Astrocyte of the cerebellum (primary cell): Measurements from ENCODE around the gene CGNL1.

Experiments
- DNase-seq: peaks from one replicate; pipeline ENCODE4 v3.0.0-alpha.2; 2011; ENCODE audit warnings: low read depth
- H3K4me3 ChIP-seq: 2 replicates; pipeline ENCODE4 v1.5.1; 2011; ENCODE audit warnings: mild to moderate bottlenecking, low read depth, low read length, moderate library complexity
- in situ Hi-C: cut with HindIII; loops from 2 replicates; pipeline ENCODE4 v1.10.0; 2017; ENCODE audit warnings: low sequenced_read_pairs
- TF ChIP-seq, protein P1 (sequence below): IDR thresholded peaks from 2 replicates; pipeline ENCODE4 v1.5.1; 2012; ENCODE audit warnings: low read length, low read depth, moderate library complexity, mild to moderate bottlenecking; ENCODE audit errors: missing control alignments

Gene CGNL1

GRCh38 chr15:57502116-57502515 is 125.8 kb downstream of the CGNL1 start:
- TF ChIP-seq, protein P1, sequence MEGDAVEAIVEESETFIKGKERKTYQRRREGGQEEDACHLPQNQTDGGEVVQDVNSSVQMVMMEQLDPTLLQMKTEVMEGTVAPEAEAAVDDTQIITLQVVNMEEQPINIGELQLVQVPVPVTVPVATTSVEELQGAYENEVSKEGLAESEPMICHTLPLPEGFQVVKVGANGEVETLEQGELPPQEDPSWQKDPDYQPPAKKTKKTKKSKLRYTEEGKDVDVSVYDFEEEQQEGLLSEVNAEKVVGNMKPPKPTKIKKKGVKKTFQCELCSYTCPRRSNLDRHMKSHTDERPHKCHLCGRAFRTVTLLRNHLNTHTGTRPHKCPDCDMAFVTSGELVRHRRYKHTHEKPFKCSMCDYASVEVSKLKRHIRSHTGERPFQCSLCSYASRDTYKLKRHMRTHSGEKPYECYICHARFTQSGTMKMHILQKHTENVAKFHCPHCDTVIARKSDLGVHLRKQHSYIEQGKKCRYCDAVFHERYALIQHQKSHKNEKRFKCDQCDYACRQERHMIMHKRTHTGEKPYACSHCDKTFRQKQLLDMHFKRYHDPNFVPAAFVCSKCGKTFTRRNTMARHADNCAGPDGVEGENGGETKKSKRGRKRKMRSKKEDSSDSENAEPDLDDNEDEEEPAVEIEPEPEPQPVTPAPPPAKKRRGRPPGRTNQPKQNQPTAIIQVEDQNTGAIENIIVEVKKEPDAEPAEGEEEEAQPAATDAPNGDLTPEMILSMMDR = no peak
- no peak for DNase-seq
- no peak overlapping the region for H3K4me3 ChIP-seq
- in situ Hi-C loops = loop anchor here (25.0 kb wide), 2 partner anchors 365 to 1015 kb away; no protein-coding TSS in a partner anchor

DNA sequence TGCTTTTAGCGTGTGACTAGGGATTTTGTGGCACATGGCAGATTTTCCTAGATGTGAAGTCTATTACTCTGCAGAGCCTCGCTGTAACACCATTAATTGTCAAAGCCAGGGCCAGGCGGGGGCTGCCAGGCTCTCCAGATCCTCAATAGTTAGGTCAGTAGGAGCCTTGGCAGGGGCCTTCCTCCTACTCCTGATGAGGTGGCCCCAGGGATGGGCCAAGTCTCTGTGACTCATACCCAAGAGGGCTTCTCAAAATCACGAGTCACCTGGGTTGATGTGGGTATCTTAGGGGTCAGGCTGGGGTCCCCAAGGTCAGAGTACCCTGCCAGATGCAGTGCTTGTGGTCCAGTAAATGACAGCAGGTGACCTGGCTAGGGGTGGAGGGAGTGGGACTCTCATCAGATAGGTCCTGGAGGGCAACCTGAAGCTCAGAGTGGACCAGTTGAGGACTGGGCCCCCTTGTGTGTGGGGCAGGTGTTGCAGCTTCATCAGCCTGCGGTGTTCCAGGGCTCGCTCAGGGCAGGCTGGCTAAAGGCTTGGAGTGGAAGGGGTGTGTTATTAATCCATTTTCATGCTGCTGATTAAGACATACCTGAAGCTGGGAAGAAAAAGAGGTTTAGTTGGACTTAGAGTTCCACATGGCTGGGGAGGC is 126.9 kb downstream of the CGNL1 start:
- DNase-seq = no peak
- in situ Hi-C loops = loop anchor here (25.0 kb wide), 2 partner anchors 366 to 1016 kb away; no protein-coding TSS in a partner anchor
- TF ChIP-seq, protein P1 = no peak
- no peak overlapping the region for H3K4me3 ChIP-seq

GRCh38 chr15:57503911-57504598 is 127.8 kb downstream of the CGNL1 start:
- in situ Hi-C loops = loop anchor here (25.0 kb wide), 2 partner anchors 367 to 1017 kb away; no protein-coding TSS in a partner anchor
- DNase-seq = no peak
- H3K4me3 ChIP-seq = no peak overlapping the region
- TF ChIP-seq, protein P1 = no peak

DNA sequence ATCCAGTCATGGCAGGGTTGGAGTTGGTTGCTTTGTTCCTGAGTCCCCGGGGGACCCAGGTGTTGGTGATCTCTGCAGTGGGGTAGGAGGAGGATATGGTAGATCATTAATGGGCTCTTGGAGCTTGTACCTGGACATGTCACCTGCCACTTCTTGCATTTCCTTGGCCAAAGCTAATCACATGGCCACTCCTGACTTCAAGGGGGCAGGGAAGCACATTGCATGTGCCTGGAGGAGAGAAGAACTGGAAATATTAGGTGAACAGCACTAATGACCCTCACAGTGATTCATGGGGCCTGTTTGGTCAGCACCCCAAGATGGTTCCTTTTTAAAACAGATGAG is 128.3 kb downstream of the CGNL1 start:
- TF ChIP-seq, protein P1 = no peak
- in situ Hi-C loops = loop anchor here (25.0 kb wide), 2 partner anchors 367 to 1017 kb away; no protein-coding TSS in a partner anchor
- H3K4me3 ChIP-seq = no peak overlapping the region
- no peak for DNase-seq

DNA sequence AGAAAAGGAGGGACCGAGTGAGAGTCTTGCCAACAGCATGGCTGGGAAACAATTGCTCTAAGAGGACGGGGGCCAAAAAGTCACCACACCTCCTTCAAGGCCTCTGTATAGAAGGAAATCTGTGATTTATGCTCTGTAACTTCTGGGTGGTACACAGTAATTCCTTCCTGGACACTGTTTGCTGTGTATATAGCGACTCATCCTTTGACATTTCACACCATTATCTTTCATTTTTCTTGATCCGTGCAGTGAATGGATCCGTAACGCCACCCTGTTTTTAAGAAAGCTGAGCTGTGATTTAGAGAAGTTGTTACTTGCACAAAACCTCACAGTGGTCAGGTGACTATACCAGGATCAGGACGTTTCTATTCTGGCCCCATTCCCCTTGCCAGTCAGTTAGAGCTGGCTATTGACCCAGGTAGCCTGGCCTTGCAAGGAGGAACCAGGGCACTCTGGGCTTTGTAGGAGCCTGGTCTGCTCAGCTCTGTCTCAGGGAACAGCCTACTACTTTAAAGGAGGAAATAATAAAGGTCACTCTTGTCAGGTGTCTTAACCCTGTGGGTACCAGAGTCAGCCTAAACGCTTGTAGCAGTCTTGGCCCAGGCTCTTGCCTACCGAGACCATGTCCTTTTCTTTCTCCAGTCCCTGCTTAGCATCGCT is 128.9 kb downstream of the CGNL1 start:
- DNase-seq = no peak
- H3K4me3 ChIP-seq = no peak overlapping the region
- TF ChIP-seq, protein P1 = no peak
- in situ Hi-C loops = loop anchor here (25.0 kb wide), 2 partner anchors 368 to 1018 kb away; no protein-coding TSS in a partner anchor

- no peak for DNase-seq
- H3K4me3 ChIP-seq = no peak overlapping the region
- TF ChIP-seq, protein P1 = no peak
- in situ Hi-C loops = loop anchor here (25.0 kb wide), 2 partner anchors 369 to 1019 kb away; no protein-coding TSS in a partner anchor
Measured at GRCh38 chr15:57505949-57506391, 129.7 kb downstream of the CGNL1 start.
